Nephron progenitor cell (in vitro differentiated cells): ENCODE data around the gene KRTAP11-1.
A peak's percentile ranks its signal among the peaks of the same experiment; 100 is the strongest.

Source experiments
- DNase-seq: peaks from one replicate; pipeline ENCODE4 v3.0.0; 2021
- H3K27ac Mint-ChIP-seq: 2 replicates; pipeline ENCODE4 v1.8.0; 2021; ENCODE audit warnings: mild to moderate bottlenecking, moderate library complexity, mixed read lengths
- H3K27me3 Mint-ChIP-seq: 2 replicates; pipeline ENCODE4 v1.8.0; 2021; ENCODE audit warnings: mild to moderate bottlenecking, low read depth, mixed read lengths; ENCODE audit not compliant: poor library complexity
- H3K36me3 Mint-ChIP-seq: 2 replicates; pipeline ENCODE4 v1.8.0; 2021; ENCODE audit warnings: low read depth, mixed read lengths
- H3K4me1 Mint-ChIP-seq: 2 replicates; pipeline ENCODE4 v1.8.0; 2021; ENCODE audit warnings: mixed read lengths
- H3K4me3 Mint-ChIP-seq: 2 replicates; pipeline ENCODE4 v1.8.0; 2021; ENCODE audit warnings: mild to moderate bottlenecking, moderate library complexity, mixed read lengths
- H3K9me3 Mint-ChIP-seq: 2 replicates; pipeline ENCODE4 v1.8.0; 2021; ENCODE audit warnings: mild to moderate bottlenecking, moderate library complexity, mixed read lengths
- TF ChIP-seq, protein P1 (sequence below): fragments of 200-600 bp; sonication (generic); IDR thresholded peaks from 2 replicates; pipeline ENCODE4 v1.5.0; 2021; ENCODE audit warnings: antibody characterized with exemption

The KRTAP11-1 gene

DNA sequence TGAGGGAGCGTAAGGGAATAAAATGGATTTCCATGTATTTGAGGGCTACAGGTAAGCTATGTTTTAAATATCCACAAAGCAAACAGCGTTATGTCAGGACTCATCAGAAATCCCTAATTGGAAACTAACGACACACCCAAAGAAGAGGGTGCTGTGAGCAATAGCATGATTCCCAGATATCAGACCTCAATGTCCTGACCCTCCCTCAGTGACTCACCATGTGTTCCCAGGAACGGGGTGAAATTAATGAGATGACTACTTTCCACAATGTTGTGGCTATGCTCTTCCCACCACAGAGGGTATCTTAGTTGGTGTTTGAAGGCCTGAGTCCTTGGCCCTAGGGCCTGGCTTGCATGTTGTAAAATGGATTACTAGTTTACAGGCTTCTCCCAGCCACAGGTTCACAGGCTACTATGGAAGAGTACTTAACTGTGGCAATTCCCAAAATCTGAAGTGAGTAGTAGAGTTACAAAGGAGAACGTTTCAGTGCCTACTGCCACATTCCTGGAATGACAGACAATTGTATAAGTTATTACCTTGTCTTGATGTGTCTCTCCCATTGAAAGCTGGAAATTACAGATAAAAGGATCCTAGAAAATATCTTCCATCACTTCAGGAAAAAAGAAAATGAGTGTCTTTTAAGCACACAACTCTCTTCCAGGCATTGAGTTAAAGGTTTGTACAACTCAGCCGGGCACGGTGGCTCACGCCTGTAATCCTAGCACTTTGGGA lies 1.7 kb upstream of the KRTAP11-1 start:
- no peak overlapping the region for H3K4me3 Mint-ChIP-seq
- no peak for DNase-seq
- H3K36me3 Mint-ChIP-seq: no peaks in the 10 kb centered on the region
- H3K27me3 Mint-ChIP-seq: peaks cover 11% of the 10 kb centered on the region
- TF ChIP-seq, protein P1, sequence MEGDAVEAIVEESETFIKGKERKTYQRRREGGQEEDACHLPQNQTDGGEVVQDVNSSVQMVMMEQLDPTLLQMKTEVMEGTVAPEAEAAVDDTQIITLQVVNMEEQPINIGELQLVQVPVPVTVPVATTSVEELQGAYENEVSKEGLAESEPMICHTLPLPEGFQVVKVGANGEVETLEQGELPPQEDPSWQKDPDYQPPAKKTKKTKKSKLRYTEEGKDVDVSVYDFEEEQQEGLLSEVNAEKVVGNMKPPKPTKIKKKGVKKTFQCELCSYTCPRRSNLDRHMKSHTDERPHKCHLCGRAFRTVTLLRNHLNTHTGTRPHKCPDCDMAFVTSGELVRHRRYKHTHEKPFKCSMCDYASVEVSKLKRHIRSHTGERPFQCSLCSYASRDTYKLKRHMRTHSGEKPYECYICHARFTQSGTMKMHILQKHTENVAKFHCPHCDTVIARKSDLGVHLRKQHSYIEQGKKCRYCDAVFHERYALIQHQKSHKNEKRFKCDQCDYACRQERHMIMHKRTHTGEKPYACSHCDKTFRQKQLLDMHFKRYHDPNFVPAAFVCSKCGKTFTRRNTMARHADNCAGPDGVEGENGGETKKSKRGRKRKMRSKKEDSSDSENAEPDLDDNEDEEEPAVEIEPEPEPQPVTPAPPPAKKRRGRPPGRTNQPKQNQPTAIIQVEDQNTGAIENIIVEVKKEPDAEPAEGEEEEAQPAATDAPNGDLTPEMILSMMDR: no peak
- no peaks in the 10 kb centered on the region for H3K9me3 Mint-ChIP-seq
- H3K27ac Mint-ChIP-seq: no peak overlapping the region
- no peaks in the 10 kb centered on the region for H3K4me1 Mint-ChIP-seq

DNA sequence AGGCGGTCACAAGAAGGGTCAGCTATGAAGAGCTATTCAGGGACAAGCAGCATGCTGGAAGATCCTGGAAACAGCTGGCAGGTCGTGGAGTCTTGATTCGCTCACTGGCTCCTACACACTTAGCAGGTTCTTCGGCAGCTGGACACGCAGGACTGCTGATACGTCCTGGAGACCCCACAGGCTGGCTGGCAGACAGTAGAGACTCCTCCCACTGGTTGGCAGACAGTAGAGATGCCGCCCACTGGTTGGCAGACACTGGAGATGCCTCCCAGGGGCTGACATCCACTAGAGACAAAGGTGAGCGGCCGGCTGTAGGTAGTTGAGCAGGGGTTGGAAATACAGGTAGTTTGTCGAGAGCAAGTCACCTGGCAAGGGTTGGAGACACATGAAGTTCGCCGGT lies 466 bp downstream of the KRTAP11-1 start:
- H3K9me3 Mint-ChIP-seq: no peaks in the 10 kb centered on the region
- H3K4me1 Mint-ChIP-seq: no peaks in the 10 kb centered on the region
- H3K4me3 Mint-ChIP-seq: no peak overlapping the region
- H3K27ac Mint-ChIP-seq: no peak overlapping the region
- TF ChIP-seq, protein P1: no peak
- peaks cover 22% of the 10 kb centered on the region for H3K27me3 Mint-ChIP-seq
- no peak for DNase-seq
- no peaks in the 10 kb centered on the region for H3K36me3 Mint-ChIP-seq

DNA sequence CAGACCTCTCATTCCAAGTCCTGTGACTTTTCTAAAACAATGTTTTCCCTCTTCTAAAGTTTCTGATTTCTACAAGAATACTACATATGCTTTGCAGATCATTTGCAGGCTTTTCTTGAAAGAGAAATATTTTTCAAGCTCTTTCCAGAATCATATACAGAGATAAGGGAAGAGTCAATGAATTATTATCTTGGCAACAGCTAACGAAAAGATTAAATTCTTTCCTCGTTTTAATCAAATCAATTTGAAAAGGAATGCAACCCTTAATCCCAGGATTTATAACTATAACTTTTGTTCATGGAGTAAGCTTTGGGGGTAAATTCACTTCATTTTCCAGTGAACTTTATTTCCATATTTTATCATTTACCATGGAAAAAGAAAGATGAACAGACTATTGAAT lies 6.9 kb downstream of the KRTAP11-1 start:
- TF ChIP-seq, protein P1: no peak
- no peaks in the 10 kb centered on the region for H3K9me3 Mint-ChIP-seq
- H3K36me3 Mint-ChIP-seq: no peaks in the 10 kb centered on the region
- H3K27ac Mint-ChIP-seq: no peak overlapping the region
- H3K27me3 Mint-ChIP-seq: peaks cover 16% of the 10 kb centered on the region
- DNase-seq: no peak
- no peaks in the 10 kb centered on the region for H3K4me1 Mint-ChIP-seq
- no peak overlapping the region for H3K4me3 Mint-ChIP-seq

DNA sequence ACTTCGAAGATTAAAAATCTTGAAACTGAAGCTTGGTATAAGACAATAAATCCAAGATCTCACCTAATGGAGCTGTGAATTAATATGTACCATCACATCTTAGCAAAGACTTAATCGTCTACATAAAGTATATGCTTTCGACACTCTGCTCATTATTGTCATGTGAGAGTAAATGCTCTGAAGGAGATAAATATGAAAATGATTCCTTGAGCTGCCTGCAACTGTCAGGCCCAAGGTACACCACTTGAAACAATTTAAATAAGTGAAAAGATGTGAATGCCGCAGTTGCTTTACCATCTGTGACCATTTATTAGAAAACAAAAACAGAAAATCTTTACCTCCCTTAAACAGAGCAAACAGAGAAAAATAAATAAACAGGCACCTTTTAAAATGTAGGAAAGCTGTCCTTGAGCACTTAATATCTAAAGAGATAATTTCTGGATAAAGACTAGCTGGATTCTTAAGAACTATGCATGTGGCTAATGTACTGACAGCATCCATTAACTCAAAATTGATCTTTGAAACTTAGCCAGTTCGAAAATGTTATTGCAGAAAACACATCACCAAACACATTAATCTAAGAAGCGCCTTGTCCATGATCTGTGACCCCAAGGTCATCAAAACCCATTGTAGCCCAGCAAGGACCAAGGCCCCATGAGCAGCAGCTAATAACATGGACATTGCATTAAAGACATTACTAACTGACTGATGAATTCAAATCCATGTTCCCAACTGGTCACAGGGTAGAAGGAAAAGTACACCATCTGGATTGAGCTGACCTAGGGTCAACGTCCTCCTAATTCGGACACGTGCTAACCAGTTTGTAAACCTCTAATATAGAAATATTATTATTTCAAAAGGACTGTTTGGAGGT lies 33.5 kb downstream of the KRTAP11-1 start:
- Mint-ChIP-seq H3K27me3 (peaks cover 9% of the 10 kb centered on the region), H3K36me3 (no peaks in the 10 kb centered on the region), H3K27ac (no peak overlapping the region)

DNA sequence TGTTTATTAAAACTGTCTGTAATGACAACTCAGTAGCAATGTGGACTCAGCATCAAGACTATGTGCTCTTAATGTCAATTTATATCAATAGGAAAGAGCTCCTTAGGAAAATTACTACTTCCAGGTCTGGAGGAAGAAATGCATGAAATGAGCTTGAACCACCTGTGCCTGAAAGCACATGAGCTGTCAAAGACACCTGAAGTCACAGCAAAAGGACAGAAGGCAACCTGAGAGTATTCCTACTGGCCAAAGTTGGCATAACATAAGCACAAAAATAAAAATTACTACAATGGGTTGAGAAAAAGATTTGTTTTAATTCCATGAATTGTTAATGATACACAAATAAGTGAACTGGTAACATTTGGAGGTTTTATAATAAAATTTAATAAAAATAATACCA lies 38.4 kb downstream of the KRTAP11-1 start:
- H3K27ac Mint-ChIP-seq: no peak overlapping the region
- DNase-seq: no peak
- H3K36me3 Mint-ChIP-seq: no peaks in the 10 kb centered on the region

More for the DNA sequence above, 33.5 kb downstream of the KRTAP11-1 start:
- DNase-seq: no peak
- peaks cover 6% of the 10 kb centered on the region for H3K4me1 Mint-ChIP-seq
- TF ChIP-seq, protein P1: no peak
- H3K4me3 Mint-ChIP-seq: no peak overlapping the region
- peaks cover 15% of the 10 kb centered on the region for H3K9me3 Mint-ChIP-seq

More for the DNA sequence above, 38.4 kb downstream of the KRTAP11-1 start:
- Mint-ChIP-seq H3K4me1 (peaks cover 10% of the 10 kb centered on the region), H3K9me3 (peaks cover 15% of the 10 kb centered on the region), H3K4me3 (no peak overlapping the region), H3K27me3 (peaks cover 4% of the 10 kb centered on the region)
- TF ChIP-seq, protein P1: peak; percentile 8
